LNCaP clone FGC (cell line): ENCODE data around the gene NECTIN4.

ENCODE experiments used
- DNase-seq: peaks from one replicate; pipeline ENCODE4 v3.0.0-alpha.2; 2011; ENCODE audit warnings: low read depth
- H3K4me3 ChIP-seq: 2 replicates; pipeline ENCODE4 v1.5.1; 2011; ENCODE audit warnings: mild to moderate bottlenecking, low read depth, low read length, control low read depth
- CTCF ChIP-seq: IDR thresholded peaks from 2 replicates; pipeline ENCODE4 v1.5.1; 2012; ENCODE audit warnings: mild to moderate bottlenecking; ENCODE audit not compliant: control insufficient read depth, insufficient read depth; ENCODE audit errors: extremely low read depth

The NECTIN4 gene

GRCh38 chr1:161130266-161130665 lies 40.9 kb upstream of the NECTIN4 start:
- no peak for TF ChIP-seq CTCF
- no peak overlapping the region for H3K4me3 ChIP-seq
- DNase-seq: no peak

- no peak for TF ChIP-seq CTCF
- DNase-seq: no peak
- no peak overlapping the region for H3K4me3 ChIP-seq
Measured at GRCh38 chr1:161128591-161129420, 39.4 kb upstream of the NECTIN4 start.

- DNase-seq: no peak
- H3K4me3 ChIP-seq: no peak overlapping the region
- no peak for TF ChIP-seq CTCF
Measured at GRCh38 chr1:161127649-161128048, 38.3 kb upstream of the NECTIN4 start.

- no peak for DNase-seq
- TF ChIP-seq CTCF: no peak
- no peak overlapping the region for H3K4me3 ChIP-seq
Measured at GRCh38 chr1:161122967-161123366, 33.6 kb upstream of the NECTIN4 start.

- H3K4me3 ChIP-seq: no peak overlapping the region
- TF ChIP-seq CTCF: no peak
- DNase-seq: no peak
Measured at GRCh38 chr1:161121834-161122233, 32.5 kb upstream of the NECTIN4 start.

GRCh38 chr1:161121042-161121650 lies 31.8 kb upstream of the NECTIN4 start:
- no peak overlapping the region for H3K4me3 ChIP-seq
- DNase-seq: no peak
- no peak for TF ChIP-seq CTCF
